ENCODE data around the gene POU6F2.
"Not testable (repeated sequence)": the region's sequence is repeated elsewhere in the genome, so short reads cannot be mapped to it uniquely, and the experiment has no call there.

The POU6F2 gene

DNA sequence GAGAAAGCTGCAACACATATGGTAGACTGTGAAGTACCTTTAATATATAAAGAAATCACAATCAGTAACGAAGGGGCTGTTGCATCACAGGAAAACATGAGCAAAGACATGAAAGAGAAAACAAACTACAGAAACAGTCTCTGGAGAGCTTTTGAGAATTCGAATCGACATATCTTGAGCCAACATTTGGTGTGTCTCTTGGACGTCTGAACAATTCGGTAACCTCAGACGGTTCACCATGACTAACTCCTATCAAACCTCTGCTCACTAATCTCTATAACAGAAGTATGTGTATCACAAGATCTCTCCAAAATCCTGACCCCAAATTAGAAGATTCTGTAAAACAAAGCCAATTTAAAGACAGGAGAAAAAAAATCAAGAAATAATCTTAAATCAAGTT, 326.5 kb downstream of the POU6F2 start:
- no peak for DNase-seq

DNA sequence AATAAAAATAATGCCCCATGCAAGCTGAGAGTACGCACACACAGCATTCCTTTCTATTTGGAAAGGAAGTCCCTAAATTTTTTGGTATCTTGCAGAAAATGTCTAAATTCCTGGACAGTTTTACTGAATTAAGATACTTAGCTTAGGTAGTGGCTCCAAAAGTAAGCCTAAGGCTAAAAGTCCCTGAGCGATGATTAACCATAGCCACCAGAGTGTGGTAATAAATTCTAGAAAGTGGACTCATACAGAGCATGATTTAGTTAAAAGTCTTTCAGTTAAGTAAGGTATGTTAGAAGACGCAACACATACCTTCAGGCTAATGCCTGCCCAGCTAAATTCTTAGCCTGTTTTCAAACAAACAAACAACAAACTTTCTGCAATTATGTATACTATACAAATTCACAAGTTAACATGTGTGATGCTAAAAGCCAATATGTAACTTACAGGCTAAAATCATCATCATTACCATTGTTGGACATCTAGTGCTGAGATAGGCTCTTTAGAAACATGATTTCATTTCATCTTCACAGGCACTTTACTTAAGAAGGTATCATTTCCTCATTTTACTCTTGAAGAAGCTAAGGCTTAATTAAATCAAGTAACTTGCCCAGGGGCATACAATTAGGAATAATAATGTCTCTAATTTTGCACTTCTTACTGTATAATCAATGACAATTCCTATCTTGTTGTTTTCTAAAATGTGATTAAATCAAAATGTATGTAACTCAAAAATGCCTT, 327.1 kb downstream of the POU6F2 start:
- DNase-seq, result no peak

DNA sequence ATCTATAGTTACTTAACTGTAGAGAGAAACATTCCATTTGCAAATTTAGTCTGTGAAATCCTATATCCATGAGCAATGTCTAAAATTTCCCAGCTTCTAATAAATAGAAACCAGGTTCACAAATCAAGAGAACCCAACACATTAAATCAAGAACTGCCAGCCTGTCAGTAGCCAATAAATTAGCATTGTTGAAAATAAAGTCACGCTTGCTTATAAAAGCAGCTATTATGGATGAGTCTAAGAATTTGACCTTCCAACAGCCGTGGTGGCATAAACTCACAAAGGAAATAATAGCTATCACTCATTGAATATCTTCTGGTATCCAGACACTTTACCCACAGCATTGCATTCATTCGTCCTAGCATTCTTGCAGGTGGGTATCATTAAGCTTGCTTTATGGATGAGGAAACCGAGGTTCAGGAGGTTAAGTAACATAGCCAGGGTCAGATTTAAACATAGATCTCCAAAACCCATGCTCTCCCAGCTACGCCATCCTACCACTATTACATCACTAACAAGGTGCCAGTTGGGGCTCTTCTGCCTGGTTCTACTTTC, 328.4 kb downstream of the POU6F2 start:
- DNase-seq, result no peak

DNA sequence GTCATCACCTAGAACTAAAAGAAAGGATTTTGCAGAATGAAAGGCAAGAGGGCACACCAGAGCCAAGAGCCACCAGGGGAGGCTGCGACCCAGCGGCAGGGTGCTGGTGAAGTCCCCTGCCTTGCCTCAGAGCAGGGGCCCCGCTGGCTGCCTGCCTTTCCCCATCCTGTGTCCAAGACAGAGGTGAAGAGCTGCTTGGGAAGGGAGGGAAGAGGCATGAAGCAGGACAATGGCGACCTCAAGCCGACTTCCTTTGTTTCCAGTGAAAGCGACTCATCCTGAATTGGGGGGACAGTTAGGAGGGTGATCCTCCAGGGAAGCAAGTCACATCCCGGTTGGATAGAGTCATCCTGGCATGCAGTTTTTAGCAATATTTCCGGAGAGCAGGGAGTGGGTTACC, 333.0 kb downstream of the POU6F2 start:
- no peak for DNase-seq

DNA sequence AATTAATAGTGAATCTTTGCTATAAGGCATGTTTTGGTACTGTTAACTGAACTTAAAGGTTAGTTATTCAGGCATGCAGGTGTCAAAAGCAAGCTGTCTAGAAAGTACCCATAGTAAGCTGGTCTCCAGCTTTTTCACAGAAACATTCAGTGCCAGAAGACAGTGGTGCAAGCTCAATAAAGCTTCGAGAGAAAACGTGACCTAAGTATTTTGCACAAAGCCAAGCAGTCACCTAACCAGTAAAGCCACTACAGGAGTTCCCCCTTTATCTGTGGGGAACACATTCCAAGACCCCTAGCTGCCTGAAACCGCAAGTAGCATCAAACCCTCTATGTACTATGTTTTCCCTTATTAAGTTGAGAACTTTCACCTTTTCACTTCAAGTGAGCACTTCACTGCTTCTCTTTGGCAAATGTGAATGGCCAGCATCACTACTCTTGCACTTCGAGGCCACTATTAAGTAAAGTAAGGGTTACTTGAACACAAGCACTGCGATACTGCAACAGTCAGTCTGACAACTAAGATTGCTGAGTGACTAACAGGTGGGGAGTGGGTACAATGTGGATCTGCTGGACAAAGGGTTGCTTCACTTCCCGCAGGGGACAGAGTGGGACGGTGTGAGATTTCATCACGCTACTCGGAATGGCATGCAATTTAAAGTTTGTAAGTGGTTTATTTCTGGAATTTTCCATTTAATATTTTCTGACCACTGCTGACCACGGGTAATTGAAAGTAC, 334.7 kb downstream of the POU6F2 start:
- DNase-seq, result no peak

DNA sequence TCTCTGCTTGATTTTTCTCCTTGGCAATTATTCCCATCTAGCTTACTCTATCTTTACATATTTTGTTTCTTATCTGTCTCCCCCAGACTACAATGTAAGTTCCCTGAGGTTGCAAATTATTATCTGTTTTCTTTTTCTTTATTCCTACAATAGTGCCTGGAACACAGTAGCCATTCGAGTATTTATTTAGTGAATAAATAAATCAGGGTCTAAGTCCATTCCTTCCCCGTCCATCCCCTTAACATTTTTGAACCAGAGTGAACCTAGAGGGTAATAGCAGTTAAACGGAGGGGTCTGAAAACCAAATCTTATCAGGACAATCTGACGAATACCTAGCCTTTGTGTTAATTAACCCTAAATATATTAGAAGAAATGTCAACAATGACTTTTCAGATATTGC, 335.7 kb downstream of the POU6F2 start:
- no peak for DNase-seq

DNA sequence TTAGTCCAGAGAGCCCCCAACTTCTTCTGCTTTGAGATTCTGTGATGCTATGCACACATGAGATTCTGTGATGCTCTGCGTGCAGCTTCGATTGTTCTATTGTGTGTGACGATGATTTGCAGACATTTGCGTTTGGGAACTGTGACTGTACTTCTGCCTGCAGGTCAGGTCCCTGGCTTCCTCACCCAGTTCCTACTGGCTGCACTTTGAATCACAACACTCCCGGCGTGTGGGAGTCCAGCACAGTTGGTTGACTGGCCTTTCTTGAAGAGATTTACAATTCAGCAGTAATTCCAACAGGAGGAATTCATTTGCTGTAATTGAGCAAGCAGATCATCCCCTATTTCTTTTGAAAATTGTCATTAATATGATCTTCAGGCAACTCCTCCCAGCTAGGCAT, 336.3 kb downstream of the POU6F2 start:
- DNase-seq, result no peak

DNA sequence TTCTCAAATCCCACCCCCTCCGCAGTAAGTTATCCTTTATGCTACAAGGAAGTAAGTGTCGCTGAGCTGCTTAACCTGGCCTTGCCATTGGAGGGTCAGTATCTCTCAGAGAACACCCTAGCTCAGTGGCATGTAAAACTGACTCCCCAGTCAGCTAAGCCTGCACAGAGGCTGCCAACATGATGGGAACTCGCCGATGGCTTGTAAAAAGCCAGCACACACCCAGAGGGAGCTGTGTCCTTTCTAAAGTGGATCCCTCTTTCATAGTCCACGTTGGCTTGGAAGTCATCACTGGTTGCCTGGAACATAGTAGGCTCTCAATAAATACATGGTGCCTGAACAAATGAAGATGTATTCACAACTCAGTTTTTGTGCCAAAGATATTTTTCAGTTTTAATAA, 339.4 kb downstream of the POU6F2 start:
- no peak for DNase-seq

DNA sequence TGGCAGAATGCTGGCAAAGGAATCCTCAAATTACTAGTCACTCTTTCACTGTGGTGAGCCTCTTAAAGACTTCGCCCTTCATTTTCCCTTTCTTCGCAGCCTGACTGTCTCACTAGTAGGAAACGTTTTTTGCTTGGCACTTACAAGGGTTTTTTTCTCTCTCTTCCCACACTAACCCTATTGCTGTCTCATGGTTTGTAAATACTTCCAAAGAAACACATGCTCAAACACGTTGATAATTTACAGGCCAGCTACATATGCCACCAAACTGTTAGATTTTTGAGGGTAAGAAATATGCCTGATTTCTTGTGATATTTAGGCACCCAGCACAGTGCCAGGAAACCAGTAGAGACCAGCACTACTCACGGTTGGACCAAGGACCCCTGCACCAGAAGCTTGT, 340.2 kb downstream of the POU6F2 start:
- DNase-seq, result peak in 1 of 56 donors; percentile 4

DNA sequence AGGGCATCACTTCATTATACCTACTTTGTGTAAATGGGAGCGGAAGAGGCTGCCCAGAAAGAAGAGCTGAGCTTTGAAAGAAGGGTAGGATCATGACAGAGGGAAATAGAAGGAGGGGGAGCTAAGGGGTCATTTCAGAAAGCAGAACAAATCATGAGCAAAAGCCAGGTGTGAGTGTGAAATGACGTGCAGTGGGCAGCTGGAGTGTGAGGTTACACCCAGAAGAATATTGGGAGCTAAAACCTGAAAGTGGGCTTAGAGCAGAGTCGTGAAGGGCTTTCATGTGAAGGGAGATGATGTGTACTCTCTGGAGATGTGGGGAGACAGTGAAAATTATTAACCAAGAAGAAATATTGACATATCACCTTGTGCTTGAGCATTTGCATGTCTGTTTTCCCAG, 343.5 kb downstream of the POU6F2 start:
- no peak for DNase-seq

DNA sequence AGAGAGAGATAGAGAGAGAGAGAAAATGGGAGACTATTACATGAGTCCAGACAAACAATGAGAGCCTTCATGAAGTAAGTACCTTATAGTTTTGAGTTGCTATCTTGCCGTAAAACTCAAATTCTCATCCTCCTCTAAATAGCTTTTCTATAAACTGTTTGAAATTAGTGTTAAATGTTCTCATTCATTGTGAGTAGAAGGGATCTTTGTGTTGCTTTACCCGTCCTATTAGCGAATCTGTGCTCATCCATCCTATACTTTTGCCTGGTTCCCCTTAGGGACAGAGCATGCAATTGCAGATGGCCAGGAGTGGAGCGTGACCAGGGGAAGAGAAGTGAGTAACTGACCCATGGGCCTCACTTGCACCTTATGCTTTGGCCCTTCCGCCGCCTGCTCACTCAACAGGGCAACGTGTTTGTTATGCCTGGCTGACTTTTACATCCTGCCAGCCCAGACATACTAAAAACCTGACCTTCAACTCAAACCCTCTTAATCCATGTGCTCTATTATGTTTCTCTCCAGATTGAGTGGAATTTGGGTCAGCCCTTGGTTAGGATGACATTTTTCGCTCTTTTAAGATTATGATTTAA, 344.3 kb downstream of the POU6F2 start:
- no peak for DNase-seq

DNA sequence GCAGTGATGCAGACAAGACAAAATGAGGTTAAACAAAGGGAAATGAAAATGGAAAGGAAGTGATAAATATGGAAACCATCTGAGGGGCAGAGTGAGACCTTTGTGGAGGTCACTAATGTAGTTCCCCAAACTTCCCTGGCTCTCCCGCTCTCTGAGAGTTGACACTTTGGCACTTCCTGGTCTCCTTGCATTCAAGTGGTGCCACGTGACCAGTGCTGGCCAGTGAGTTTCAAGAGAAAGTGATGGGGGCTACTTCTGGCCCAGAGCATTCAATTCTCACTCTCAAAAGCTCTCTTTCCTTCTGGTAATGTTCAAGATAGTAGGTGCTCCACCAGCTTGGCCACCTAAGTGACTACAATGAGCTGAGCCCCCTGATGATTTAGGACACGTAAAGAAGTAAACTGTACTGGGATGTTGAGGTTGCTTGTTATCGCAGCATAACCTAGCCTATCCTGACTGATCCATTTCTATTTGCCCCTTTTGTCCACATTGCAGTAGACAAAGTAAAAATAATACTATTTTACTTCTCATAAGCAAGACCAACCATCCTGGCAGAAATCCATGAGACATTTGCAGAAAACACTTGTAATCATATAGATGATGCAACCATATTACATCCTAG, 346.5 kb downstream of the POU6F2 start:
- DNase-seq, result no peak

DNA sequence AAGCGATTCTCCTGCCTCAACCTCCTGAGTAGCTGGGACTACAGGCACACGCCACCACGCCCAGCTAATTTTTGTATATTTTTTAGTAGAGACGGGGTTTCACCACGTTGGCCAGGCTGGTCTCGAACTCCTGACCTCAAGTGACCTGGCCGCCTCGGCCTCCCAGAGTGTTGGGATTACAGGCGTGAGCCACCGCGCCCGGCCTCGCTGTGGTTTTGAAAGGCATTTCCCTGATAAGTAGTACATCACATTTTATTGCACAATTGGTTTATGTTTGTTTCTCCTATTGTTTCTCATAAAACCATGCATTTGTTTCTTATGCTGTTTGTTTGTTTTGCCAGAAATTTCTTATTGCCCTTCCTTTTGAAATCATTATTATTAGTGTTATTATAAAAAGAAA, 353.9 kb downstream of the POU6F2 start:
- DNase-seq, result not testable (repeated sequence)

DNA sequence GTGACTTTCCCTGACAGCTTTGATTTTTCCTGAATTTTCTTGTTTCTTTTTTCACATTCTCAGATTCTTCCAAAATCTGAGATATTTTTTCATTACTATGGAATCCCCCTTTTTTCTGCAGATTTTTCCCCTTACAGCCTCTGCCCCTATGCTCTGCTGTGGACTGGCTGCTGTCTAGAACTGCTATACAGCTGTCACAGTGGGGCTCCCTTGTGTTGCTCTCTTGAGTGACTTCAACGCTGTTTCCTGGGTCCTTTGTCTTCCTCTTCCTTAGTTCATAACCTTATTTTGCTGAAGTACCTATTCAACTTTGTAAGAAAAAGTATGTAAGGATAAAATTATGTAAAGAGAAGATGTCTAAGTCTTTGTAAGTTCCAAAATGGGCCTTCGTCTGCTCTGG, 354.4 kb downstream of the POU6F2 start:
- no peak for DNase-seq

DNA sequence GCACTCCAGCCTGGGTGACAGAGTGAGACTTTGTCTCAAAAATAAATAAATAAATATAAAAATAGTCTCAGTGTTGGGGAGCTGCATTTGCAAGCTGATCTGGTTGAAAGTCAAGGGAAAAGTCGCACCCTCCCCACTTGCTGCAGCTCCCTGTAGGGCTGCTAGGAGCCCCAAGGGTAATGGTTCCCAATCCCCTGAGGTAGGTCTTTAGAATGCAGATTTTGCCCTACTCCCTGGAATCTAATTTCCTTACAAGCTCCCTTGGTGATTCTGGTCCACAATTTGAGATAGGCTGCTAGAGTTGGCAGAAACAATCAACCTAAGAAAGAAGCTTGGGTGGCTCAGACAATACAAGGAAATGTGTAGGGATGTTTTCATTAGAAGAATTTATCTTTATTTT, 356.0 kb downstream of the POU6F2 start:
- DNase-seq, result no peak

DNA sequence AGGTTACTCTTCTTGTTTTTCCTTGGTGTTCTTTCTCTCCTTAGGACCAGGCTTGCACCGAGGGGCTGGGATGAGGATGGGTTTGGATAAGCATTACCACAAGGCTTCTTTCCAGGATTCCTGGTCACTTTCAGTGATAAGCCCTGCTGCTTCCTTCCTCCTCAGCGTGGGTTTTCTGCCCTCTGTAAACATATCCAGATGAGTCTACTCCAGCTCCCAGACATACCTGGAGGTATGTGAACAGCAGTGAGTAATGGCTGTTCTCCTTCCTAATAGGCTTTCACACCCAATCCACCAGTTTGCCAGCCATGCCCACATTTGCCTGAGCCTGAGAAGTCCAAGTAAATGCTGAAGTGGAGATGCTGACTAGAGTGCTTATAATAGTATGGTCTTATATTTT, 358.7 kb downstream of the POU6F2 start:
- DNase-seq, result no peak

DNA sequence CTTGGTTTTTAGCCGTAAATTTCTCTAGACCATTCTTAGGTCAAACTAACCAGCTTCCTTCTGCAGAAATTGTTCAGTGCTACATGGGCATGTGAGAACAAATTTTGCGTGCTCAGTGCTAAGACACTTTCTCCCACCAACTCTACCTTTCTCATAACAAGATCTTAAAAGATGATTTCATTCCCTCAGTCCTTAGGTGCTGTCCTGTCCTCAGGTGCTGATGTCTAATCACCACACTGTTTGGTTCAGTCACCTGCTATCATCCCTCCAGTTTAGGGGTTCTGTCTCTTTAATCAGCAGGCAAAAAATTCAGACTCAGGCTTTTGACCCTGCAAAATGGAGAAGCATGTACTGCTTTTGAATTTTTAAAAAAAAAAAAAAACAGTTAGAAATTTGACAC, 361.0 kb downstream of the POU6F2 start:
- DNase-seq, result no peak

DNA sequence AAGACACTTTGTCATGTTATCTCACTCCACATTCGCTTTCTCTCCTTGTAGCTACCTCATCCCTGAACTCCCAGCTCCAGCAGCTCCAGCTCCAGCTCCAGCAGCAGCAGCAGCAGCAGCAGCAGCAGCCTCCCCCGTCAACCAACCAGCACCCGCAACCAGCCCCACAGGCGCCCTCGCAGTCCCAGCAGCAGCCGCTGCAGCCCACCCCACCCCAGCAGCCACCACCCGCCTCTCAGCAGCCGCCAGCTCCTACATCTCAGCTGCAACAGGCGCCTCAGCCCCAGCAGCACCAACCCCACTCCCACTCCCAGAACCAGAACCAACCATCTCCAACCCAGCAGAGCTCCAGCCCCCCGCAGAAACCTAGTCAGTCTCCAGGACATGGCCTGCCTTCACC, 361.9 kb downstream of the POU6F2 start:
- DNase-seq, result no peak

DNA sequence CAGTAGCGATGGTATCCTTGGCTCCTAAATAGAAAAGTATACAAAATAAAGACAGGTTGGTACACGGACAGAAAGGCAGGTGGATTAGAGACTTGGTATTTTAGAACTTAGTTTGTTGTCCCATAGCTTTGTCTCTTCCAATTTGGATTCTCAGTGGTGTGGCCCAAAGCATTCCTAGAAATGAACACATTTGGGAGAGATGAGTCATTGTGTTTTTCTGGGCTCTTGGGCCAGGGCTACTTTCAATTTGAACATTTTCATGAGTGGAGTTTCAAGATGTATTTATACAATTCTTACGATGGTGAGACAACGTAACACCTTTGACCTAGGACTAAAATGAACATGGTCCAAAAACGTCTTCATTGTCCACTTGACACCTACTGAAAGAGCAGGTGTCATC, 363.4 kb downstream of the POU6F2 start:
- no peak for DNase-seq

DNA sequence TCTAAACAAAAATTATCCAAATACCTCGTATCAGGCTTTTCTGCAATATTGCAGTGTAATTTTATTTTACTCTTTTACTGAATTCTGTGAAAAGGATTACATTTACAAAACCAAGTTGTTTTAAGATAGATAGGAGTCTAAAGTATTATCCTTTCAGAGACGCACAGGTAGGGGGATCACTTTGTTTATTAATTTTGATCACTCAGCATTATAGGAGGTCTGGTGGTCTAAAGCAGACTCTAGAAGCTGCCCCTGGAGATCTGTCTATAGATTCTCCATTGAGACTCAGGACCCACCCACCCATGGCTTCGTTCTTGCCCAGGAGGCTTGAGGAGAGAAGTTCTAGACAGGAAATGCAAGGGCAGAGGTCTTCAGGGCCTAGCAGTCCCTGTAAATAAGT, 365.1 kb downstream of the POU6F2 start:
- no peak for DNase-seq

DNA sequence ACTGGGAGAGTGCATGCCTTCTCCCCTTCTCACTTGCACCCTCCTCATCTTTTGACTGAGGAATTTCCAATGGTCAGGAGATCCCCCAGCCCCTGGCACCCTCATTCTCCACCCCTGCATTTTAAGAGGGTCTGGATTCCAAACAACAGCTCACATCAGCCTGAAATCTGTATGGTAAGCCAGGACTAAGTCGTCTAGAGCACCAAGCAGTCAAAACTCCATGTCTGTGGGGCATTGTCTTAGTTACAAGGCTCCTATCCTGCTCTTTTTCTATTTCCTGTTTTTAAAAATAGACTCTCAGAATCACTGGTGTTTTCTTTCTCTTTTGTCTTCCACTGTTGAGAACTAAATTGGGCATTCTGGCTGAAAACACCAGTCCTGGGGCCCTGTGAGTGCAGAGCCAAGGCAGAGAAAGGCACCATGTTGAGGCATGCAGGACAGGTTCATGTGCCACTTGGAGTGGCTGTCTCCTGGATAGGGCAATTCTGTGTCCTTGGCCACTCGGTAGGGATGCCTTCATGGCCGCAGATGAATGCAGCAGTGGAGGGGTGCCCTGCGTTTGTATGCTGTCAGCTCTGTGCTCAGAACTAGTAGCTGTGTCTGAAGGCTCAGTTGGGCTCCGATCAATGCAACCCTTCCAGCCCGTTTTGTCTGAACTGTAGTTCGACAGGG, 371.9 kb downstream of the POU6F2 start:
- DNase-seq, result no peak

All from amygdala (tissue), 56 donors.